Ishikawa (cell line): Measurements from ENCODE around the gene CLNK.

ENCODE experiments used
- CEBPB ChIP-seq: IDR thresholded peaks from 2 replicates; pipeline ENCODE4 v1.6.1; 2012
- CREB1 ChIP-seq: IDR thresholded peaks from 2 replicates; pipeline ENCODE4 v1.6.1; 2012; ENCODE audit warnings: low read depth
- EGR1 ChIP-seq: IDR thresholded peaks from 2 replicates; pipeline ENCODE4 v1.6.1; 2012
- EP300 ChIP-seq: IDR thresholded peaks from 2 replicates; pipeline ENCODE4 v1.6.1; 2012; ENCODE audit warnings: borderline replicate concordance
- FOXM1 ChIP-seq: IDR thresholded peaks from 2 replicates; pipeline ENCODE4 v1.6.1; 2012; ENCODE audit warnings: low read depth, borderline replicate concordance
- NFIC ChIP-seq: IDR thresholded peaks from 2 replicates; pipeline ENCODE4 v1.6.1; 2012
- RAD21 ChIP-seq: IDR thresholded peaks from 2 replicates; pipeline ENCODE4 v1.6.1; 2012; ENCODE audit warnings: low read depth
- TAF1 ChIP-seq: IDR thresholded peaks from 2 replicates; pipeline ENCODE4 v1.6.1; 2012; ENCODE audit warnings: low read depth, mild to moderate bottlenecking
- TCF12 ChIP-seq: IDR thresholded peaks from 2 replicates; pipeline ENCODE4 v1.6.1; 2012; ENCODE audit warnings: low read depth
- TEAD4 ChIP-seq: IDR thresholded peaks from 2 replicates; pipeline ENCODE4 v1.6.1; 2012
- YY1 ChIP-seq: IDR thresholded peaks from 2 replicates; pipeline ENCODE4 v1.6.1; 2012; ENCODE audit warnings: low read depth
- ZBTB7A ChIP-seq: IDR thresholded peaks from 2 replicates; pipeline ENCODE4 v1.6.1; 2012; ENCODE audit warnings: low read depth
- TF ChIP-seq, protein P1 (sequence below): IDR thresholded peaks from 2 replicates; pipeline ENCODE4 v1.6.1; 2012; ENCODE audit warnings: low read depth, mild to moderate bottlenecking
- TF ChIP-seq, protein P2 (sequence below): IDR thresholded peaks from 2 replicates; pipeline ENCODE4 v1.6.1; 2012
- TF ChIP-seq, protein P3 (sequence below): IDR thresholded peaks from 2 replicates; pipeline ENCODE4 v1.6.1; 2012

CLNK gene

DNA sequence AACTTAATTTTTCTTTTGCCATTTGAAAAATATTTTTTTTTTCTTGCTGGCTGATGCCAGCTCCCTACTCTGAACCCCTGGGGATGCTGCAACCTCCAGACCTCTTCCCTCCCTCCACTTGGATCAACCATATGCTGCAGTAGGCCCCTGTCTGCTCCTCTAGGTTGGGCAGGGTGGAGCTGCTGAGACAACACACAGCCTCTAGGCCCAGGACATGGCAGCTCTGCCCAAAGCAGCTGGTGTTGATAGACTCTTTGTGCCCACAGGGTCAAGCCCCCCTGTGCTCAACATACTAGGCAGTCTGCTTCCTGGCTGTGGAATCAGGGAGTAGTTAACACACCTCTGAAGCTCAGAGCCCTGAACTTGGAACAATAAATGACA is 19.9 kb upstream of the CLNK start:
- TF ChIP-seq NFIC (no peak), TAF1 (no peak), TEAD4 (no peak), FOXM1 (no peak), EP300 (no peak), CEBPB (no peak), RAD21 (no peak), CREB1 (no peak), EGR1 (no peak), ZBTB7A (no peak), TCF12 (no peak), YY1 (no peak)
- TF ChIP-seq, protein P1, sequence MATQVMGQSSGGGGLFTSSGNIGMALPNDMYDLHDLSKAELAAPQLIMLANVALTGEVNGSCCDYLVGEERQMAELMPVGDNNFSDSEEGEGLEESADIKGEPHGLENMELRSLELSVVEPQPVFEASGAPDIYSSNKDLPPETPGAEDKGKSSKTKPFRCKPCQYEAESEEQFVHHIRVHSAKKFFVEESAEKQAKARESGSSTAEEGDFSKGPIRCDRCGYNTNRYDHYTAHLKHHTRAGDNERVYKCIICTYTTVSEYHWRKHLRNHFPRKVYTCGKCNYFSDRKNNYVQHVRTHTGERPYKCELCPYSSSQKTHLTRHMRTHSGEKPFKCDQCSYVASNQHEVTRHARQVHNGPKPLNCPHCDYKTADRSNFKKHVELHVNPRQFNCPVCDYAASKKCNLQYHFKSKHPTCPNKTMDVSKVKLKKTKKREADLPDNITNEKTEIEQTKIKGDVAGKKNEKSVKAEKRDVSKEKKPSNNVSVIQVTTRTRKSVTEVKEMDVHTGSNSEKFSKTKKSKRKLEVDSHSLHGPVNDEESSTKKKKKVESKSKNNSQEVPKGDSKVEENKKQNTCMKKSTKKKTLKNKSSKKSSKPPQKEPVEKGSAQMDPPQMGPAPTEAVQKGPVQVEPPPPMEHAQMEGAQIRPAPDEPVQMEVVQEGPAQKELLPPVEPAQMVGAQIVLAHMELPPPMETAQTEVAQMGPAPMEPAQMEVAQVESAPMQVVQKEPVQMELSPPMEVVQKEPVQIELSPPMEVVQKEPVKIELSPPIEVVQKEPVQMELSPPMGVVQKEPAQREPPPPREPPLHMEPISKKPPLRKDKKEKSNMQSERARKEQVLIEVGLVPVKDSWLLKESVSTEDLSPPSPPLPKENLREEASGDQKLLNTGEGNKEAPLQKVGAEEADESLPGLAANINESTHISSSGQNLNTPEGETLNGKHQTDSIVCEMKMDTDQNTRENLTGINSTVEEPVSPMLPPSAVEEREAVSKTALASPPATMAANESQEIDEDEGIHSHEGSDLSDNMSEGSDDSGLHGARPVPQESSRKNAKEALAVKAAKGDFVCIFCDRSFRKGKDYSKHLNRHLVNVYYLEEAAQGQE: no peak
- TF ChIP-seq, protein P2, sequence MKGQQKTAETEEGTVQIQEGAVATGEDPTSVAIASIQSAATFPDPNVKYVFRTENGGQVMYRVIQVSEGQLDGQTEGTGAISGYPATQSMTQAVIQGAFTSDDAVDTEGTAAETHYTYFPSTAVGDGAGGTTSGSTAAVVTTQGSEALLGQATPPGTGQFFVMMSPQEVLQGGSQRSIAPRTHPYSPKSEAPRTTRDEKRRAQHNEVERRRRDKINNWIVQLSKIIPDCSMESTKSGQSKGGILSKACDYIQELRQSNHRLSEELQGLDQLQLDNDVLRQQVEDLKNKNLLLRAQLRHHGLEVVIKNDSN: no peak
- TF ChIP-seq, protein P3, sequence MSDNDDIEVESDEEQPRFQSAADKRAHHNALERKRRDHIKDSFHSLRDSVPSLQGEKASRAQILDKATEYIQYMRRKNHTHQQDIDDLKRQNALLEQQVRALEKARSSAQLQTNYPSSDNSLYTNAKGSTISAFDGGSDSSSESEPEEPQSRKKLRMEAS: no peak

DNA sequence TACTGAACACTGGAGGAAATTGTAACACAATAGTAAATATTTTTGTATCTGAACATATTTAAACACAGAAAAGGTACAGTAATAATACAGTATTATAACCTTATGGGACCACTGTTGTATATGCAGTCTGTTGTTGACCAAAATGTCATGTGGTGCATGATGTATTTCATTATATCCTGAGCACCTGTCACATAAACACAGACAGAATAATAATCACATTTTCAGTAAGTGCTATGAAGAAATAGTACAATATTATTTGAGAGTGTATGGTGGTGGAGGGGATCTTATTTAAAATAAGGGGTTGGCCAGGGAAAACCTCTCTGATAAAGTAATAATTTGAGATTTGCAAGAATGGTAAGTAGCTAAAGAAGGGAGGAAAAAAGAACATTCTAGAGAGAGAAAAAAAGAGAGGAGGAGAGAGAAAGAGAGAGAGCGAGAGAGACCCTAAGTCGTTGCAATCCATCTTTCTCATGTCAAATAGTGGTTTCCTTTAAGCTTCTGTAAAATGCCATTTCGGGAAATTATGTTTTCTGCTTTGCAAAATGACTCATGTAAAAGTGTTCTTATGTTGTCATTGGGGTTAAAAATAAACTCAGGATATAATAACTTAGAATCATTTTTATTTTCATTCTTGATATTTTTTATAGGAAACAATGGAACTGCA is 19.3 kb upstream of the CLNK start:
- TF ChIP-seq, protein P3: no peak
- TF ChIP-seq CREB1 (no peak), EGR1 (no peak), FOXM1 (no peak), CEBPB (no peak), EP300 (no peak), RAD21 (no peak), TEAD4 (no peak), YY1 (no peak)
- TF ChIP-seq, protein P2: no peak
- TF ChIP-seq, protein P1: no peak

DNA sequence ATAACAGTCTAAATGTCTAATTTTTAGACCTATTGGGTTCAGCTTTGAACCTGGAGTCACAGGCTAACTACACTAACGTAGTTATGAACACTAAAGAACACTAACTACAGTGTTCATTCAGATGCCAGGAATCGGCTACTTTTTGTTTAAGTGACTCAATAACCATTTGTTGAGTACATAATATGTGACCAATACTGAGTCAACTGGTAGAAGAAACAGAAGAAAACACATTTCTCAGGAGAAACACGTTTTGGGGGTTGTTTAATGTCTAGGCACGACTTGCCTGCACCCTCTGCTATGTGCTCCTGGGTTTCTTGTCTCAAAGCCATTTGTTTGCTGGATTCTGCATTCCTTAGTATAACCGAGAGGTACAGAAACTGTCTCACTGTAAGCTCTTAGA is 18.6 kb upstream of the CLNK start:
- no peak for TF ChIP-seq NFIC
- TF ChIP-seq FOXM1: no peak
- TF ChIP-seq EGR1: no peak
- no peak for TF ChIP-seq CREB1
- TF ChIP-seq, protein P2: no peak
- no peak for TF ChIP-seq YY1
- TF ChIP-seq TEAD4: no peak
- no peak for TF ChIP-seq CEBPB
- TF ChIP-seq, protein P1: no peak
- no peak for TF ChIP-seq TCF12
- TF ChIP-seq, protein P3: no peak
- no peak for TF ChIP-seq ZBTB7A
- TF ChIP-seq TAF1: no peak
